GM12874 (cell line): ENCODE measurements around the gene LRRC70.

Experiments used
- TF ChIP-seq, protein P1 (sequence below): IDR thresholded peaks from 2 replicates; pipeline ENCODE4 v1.5.1; 2011; ENCODE audit warnings: low read depth, mild to moderate bottlenecking, control low read depth, low read length, moderate library complexity; ENCODE audit not compliant: insufficient read depth

The LRRC70 gene

DNA sequence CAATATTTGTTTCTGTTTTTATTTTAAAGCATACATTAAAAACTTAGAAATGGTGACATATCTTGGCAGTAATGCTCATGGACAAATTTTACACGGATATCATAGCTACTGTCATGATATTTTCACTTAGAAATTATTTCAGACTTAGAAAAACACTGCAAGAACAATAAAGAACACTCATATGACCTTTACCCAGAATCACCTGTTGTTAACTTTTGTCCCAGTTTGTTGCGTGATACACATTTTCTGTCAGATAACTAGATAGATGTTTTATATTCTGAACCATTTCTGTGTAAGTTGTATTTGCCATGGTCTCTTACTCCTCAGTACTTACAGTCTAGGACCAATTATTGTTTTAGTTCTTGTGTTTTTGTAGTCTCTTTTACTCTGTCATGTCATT is 3.6 kb upstream of the LRRC70 start:
- TF ChIP-seq, protein P1, sequence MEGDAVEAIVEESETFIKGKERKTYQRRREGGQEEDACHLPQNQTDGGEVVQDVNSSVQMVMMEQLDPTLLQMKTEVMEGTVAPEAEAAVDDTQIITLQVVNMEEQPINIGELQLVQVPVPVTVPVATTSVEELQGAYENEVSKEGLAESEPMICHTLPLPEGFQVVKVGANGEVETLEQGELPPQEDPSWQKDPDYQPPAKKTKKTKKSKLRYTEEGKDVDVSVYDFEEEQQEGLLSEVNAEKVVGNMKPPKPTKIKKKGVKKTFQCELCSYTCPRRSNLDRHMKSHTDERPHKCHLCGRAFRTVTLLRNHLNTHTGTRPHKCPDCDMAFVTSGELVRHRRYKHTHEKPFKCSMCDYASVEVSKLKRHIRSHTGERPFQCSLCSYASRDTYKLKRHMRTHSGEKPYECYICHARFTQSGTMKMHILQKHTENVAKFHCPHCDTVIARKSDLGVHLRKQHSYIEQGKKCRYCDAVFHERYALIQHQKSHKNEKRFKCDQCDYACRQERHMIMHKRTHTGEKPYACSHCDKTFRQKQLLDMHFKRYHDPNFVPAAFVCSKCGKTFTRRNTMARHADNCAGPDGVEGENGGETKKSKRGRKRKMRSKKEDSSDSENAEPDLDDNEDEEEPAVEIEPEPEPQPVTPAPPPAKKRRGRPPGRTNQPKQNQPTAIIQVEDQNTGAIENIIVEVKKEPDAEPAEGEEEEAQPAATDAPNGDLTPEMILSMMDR, result no peak

DNA sequence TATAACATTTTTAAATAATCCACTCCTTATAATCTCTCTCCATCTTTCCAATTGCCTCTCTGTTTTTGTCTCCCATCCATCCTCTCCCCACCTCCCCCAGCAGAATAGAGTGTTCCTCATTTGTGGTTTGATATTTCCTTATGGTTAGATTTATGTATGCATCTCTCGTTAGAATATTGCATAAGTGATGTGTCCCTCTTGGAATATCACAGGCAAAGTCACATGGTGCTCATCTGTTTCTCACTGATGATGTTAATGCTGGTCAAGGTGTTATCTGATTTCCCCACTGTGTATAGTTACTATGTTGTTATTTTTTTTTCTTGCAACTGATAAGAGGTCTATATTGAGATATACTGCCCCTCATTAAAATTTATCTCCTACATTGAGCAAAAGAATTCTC is 3.1 kb upstream of the LRRC70 start:
- TF ChIP-seq, protein P1, result no peak

DNA sequence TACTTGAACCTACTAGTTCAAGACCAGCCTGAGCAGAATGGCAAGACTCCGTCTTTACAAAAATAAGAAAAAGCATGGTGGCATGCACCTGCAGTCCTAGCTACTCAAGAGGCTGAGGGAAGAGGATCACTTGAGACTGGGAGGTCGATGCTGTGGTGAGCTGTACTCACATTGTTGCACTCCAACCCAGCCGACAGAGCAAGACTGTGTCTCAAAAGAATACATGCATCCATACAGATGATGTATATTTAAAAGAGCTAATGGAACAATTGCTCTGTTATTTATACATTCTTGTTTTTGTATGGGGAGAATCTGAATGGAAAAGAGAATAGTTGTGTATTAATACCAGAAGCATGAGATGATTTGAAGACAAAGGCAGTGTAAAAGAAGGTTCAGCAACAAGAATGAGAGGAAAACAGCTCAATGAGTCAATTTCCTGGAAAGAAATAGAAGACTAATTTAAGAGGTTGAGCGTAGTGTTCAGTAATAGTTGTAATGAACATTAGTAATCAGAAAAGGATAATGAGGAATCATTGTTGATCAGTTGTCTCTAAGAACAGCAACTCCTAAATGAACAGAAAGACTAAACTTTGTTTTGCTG is 1.9 kb upstream of the LRRC70 start:
- TF ChIP-seq, protein P1, result no peak

DNA sequence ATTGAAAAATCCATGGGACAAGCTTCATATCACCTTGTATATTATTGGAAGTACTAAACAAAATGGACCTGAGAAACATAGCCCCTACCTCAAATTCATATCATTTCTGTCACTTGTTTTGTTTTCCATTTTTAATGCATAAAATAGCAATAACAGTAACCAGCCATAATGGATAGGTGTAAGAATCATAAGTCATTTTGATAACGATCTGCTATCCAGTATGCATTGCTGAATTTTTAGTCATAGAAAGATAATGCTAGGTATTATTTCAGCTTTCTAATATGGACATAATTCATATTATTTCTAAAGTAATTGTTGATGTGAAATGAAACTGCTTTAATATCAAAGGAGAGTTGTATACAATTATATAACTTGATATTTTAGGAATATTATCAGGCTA is 1.1 kb upstream of the LRRC70 start:
- TF ChIP-seq, protein P1, result no peak

DNA sequence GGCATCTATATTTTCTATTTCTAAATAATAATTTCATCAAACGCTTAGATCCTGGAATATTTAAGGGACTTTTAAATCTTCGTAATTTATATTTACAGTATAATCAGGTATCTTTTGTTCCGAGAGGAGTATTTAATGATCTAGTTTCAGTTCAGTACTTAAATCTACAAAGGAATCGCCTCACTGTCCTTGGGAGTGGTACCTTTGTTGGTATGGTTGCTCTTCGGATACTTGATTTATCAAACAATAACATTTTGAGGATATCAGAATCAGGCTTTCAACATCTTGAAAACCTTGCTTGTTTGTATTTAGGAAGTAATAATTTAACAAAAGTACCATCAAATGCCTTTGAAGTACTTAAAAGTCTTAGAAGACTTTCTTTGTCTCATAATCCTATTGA is 1.1 kb downstream of the LRRC70 start:
- TF ChIP-seq, protein P1, result no peak

DNA sequence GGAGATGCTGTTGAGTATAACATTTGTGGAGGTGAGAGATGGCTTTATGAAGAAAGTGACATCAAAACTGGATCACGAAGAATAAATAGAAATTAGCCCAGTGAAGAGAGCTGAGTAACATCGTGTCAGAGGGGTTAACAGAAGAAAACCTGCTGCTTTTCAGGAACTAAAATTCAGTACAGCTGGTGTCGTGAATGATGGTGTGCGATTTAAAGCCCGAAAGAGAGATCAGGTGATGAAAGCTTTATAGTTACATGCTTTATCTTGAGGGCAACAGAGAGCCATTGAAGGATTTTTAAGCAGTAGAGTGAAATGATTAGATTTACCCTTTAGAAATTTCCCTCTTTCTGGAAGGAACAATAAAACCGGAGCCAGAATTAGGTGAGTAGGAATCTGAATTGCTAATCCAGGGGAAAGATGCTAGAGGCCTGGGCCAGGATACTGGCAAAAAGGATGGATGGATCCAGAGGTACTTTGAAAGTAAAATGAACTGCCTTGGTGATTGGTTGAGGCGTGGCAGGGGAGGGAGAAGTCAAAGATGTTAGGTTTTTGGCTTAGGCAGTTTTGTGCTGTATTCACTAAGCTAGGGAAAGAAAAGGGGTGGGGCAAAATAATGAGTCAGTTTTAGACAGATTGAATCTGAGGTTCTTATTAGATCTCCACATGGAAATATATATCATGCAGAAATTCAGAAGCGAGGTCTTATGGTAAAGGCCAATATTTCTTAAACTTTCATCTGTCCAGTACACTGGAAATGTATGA is 3.4 kb downstream of the LRRC70 start:
- TF ChIP-seq, protein P1, result no peak

DNA sequence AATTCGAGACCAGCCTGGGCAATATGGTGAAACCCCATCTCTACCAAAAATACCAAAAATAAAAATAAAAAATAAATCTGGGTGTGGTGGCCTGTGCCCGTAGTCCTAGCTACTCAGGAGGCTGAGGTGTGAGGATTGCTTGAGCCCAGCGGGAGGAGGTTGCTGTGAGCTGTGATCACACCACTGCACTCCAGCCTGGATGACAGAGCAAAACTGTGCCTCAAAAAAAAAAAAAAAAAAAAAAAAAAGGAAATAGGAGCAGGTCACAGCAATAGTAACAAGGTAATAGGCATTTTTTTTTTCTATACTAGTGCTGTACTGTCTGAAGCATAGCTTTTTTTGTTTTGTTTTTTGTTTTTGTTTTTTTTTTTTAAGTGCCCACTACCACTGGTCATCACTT is 5.8 kb downstream of the LRRC70 start:
- TF ChIP-seq, protein P1, result no peak
